IgD-negative memory B cell (primary cell): ENCODE measurements around the gene TRIM46. TPM values are rescaled to one million over a fixed set of nuclear protein-coding genes. Genes with fewer than 3 reads are reported as not detected.

ENCODE experiments used
- H3K27ac Mint-ChIP-seq, 3 donors: one replicate each; pipeline ENCODE4 v1.8.0; 2020 to 2022; ENCODE audit warnings: mild to moderate bottlenecking in 3 of 3, mixed read lengths in 3 of 3, moderate library complexity in 1 of 3
- H3K27me3 Mint-ChIP-seq: one replicate; pipeline ENCODE4 v1.8.0; 2021; ENCODE audit warnings: mixed read lengths
- H3K36me3 Mint-ChIP-seq: one replicate; pipeline ENCODE4 v1.8.0; 2020; ENCODE audit warnings: mild to moderate bottlenecking, mixed read lengths
- H3K4me1 Mint-ChIP-seq, 3 donors: one replicate each; pipeline ENCODE4 v1.8.0; 2020 to 2022; ENCODE audit warnings: mixed read lengths in 3 of 3, mild to moderate bottlenecking in 1 of 3
- H3K4me3 Mint-ChIP-seq, 4 donors: one replicate each; pipeline ENCODE4 v1.8.0; 2020 to 2022; ENCODE audit warnings: mild to moderate bottlenecking in 4 of 4, mixed read lengths in 4 of 4, moderate library complexity in 3 of 4
- H3K9me3 Mint-ChIP-seq, 3 donors: one replicate each; pipeline ENCODE4 v1.8.0; 2020 to 2021; ENCODE audit warnings: mixed read lengths in 3 of 3, mild to moderate bottlenecking in 1 of 3
- polyA plus RNA-seq: library from polyadenylated mRNA; unstranded; fragments of 300-500 nt; fragmentation: Illumina TruSeq; gene quantifications from one replicate; pipeline ENCODE4 v1.2.3, GENCODE V29; 2021

TRIM46 gene
- polyA plus RNA-seq, 1 donor from 2014 or later: 0.14 TPM

DNA sequence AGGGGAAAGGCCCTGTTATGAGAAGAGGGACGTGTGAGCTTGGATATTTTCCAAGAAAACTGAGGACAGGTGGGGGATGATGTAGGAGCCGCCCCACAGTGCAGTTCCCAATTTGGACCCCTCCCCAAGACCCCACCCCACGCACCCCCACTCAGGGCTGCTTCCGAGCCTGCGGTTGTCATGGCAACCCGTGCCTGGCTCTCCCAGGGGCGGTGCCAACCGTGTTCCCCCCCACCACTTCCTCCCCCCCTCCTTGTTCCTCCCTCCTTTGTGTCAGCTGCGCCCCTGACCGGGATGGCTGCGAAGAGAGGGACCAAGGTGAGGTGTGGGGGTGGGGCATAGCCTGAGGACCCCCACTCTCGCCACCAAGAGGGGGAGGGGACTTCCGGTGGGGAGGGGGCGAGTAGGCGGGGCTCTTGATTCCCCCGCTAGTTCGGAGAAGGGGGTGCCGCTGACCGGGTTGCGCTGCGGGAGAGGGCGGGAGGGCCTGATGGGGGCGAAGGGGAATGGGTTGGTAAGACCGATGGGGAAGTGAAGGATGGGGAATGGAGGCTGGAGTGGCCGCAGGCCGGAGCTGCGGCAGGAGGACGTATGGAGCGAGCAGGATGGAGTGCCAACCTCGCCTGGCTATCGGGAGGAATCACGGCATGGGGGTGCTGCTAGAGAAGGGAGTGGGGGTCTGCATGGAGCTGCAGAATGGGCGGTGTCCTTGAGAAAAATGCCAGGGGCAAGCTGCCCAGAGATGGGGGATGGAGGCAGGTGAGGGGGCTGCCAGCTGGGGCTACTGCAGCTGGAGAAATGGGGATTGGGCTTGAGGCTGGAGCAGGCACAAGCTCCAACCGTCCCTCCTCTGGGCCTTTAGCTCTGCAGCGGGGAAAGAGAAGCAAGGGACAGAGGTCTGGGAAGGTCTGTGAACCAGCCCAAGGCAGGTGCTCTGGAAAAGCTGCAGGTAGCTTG, 953 bp downstream of the TRIM46 start:
- Mint-ChIP-seq H3K9me3 (no peaks in the 10 kb centered on the region), H3K4me3 (peak overlapping the region; percentile 94 to 100 (median 98)), H3K27me3 (peaks cover 3% of the 10 kb centered on the region), H3K27ac (peak overlapping the region in 1 of 3 donors; percentile 90), H3K36me3 (no peaks in the 10 kb centered on the region), H3K4me1 (peaks cover 21 to 27% (median 25%) of the 10 kb centered on the region in 3 donors)

DNA sequence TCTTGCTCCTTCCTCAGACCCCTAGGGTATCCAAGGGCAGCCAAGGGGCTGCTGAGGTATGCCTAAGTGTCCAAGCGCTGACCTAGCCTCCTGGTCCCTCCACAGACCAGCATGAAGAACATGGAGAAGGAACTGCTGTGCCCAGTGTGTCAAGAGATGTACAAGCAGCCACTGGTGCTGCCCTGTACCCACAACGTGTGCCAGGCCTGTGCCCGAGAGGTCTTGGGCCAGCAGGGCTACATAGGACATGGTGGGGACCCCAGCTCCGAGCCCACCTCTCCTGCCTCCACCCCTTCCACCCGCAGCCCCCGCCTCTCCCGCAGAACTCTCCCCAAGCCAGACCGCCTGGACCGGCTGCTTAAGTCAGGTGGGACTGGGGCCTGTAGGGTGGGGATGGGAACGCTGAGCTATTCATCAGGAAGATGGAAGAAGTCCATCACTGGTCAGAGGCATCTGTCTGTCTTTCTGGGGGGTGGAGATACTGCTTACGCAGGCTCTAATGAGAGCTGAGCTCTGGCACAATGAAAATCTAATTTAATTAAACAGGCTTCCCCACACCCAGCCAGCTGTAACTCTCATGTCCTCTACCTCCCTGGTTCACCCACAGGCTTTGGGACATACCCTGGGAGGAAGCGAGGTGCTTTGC, 1.8 kb downstream of the TRIM46 start:
- no peaks in the 10 kb centered on the region for H3K36me3 Mint-ChIP-seq
- peaks cover 20 to 26% (median 23%) of the 10 kb centered on the region in 3 donors for H3K4me1 Mint-ChIP-seq

DNA sequence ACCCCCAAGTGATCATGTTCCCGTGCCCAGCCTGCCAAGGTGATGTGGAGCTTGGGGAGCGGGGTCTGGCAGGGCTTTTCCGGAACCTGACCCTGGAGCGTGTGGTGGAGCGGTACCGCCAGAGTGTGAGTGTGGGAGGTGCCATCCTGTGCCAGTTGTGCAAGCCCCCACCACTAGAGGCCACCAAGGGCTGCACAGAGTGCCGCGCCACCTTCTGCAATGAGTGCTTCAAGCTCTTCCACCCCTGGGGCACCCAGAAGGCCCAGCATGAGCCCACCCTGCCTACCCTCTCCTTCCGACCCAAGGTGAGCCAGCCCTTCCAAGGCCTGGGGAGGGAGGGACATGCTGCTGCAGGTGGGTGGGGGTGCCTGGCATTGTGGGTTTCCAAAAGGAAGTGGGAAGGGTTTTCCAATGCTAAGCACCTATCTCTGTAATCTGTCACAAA, 2.3 kb downstream of the TRIM46 start:
- Mint-ChIP-seq H3K27ac (peak overlapping the region in 1 of 3 donors; percentile 80), H3K36me3 (no peaks in the 10 kb centered on the region), H3K27me3 (peaks cover 3% of the 10 kb centered on the region), H3K4me1 (peaks cover 20 to 26% (median 22%) of the 10 kb centered on the region in 3 donors), H3K4me3 (peak overlapping the region in 3 of 4 donors; percentile 43 to 77 (median 74)), H3K9me3 (no peaks in the 10 kb centered on the region)

More for the DNA sequence above, 1.8 kb downstream of the TRIM46 start:
- Mint-ChIP-seq H3K9me3 (no peaks in the 10 kb centered on the region), H3K4me3 (peak overlapping the region in 3 of 4 donors; percentile 12 to 49 (median 43)), H3K27ac (no peak overlapping the region), H3K27me3 (peaks cover 3% of the 10 kb centered on the region)

DNA sequence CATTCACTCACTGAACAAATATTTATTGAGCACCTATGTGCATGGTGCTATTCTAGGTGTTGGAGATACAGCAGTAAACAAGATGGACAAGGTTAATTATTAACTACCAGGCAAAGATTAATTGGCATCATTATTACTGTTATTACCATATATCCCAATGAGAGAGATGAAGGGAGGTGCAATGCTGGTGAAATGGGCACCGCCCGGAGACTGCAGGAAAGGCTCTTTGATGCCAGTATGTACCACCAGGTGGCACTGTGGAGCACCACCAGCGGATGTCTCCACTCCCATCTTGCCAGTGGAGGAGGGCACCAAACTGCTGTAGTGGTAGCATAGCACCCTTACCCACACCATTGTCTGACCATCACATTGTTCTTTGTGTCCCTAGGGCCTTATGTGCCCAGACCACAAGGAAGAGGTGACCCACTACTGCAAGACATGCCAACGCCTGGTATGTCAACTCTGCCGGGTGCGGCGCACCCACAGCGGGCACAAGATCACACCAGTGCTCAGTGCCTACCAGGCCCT, 3.0 kb downstream of the TRIM46 start:
- Mint-ChIP-seq H3K27ac (peak overlapping the region in 1 of 3 donors; percentile 80), H3K4me3 (peak overlapping the region in 3 of 4 donors; percentile 13 to 87 (median 77)), H3K36me3 (no peaks in the 10 kb centered on the region), H3K27me3 (peaks cover 3% of the 10 kb centered on the region), H3K9me3 (no peaks in the 10 kb centered on the region), H3K4me1 (peaks cover 20 to 26% (median 21%) of the 10 kb centered on the region in 3 donors)

DNA sequence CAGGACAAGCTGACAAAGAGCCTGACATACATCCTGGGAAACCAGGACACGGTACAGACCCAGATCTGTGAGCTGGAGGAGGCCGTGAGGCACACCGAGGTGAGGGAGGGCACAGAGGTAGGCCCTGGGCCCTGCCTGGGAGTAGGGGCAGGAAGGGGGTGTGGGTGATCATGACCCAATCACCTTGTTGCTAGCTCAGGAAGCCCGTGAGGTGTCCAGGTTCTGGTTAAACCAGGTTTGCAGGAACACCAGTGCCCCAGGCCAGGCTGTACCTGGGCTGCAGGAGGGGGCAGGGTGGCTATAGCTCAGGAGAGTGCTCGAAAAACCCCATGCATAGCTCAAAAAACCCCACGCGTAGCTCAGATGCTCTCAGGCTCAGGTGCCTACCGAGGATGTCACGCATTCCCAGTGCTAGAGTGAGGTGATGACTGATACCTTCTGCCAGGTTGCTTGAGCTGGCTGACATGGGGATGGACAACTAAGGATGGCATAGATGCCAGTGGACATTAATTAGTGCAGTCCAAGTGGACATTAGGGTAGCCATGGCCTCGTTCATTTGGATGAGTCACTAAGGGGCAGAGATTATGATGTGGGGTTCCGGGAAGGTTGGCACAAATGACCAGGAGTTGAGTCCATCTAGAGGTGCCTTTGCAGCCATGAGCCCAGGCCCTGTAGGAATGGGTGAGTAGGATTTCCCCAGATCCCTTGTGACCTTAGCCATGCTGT, 3.7 kb downstream of the TRIM46 start:
- H3K9me3 Mint-ChIP-seq: no peaks in the 10 kb centered on the region
- peak overlapping the region in 1 of 3 donors; percentile 80 for H3K27ac Mint-ChIP-seq
- peaks cover 3% of the 10 kb centered on the region for H3K27me3 Mint-ChIP-seq
- no peak overlapping the region for H3K4me3 Mint-ChIP-seq
- H3K36me3 Mint-ChIP-seq: no peaks in the 10 kb centered on the region
- H3K4me1 Mint-ChIP-seq: peaks cover 13 to 20% (median 14%) of the 10 kb centered on the region in 3 donors

DNA sequence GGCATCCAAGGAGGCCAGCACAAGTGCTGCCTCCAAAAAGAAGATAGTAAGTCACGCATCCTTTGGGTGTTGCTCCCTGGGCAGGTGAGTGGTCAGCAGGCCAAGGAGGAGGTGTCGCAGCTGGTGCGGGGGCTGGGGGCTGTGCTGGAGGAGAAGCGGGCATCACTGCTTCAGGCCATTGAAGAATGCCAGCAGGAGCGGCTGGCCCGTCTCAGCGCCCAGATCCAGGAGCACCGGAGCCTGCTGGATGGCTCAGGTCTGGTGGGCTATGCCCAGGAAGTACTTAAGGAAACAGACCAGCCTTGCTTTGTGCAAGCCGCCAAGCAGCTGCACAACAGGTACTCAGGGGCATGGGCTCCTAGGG, 4.3 kb downstream of the TRIM46 start:
- Mint-ChIP-seq H3K36me3 (no peaks in the 10 kb centered on the region), H3K27ac (no peak overlapping the region), H3K9me3 (no peaks in the 10 kb centered on the region), H3K4me1 (peaks cover 11 to 19% (median 11%) of the 10 kb centered on the region in 3 donors), H3K27me3 (peaks cover 3% of the 10 kb centered on the region), H3K4me3 (no peak overlapping the region)

DNA sequence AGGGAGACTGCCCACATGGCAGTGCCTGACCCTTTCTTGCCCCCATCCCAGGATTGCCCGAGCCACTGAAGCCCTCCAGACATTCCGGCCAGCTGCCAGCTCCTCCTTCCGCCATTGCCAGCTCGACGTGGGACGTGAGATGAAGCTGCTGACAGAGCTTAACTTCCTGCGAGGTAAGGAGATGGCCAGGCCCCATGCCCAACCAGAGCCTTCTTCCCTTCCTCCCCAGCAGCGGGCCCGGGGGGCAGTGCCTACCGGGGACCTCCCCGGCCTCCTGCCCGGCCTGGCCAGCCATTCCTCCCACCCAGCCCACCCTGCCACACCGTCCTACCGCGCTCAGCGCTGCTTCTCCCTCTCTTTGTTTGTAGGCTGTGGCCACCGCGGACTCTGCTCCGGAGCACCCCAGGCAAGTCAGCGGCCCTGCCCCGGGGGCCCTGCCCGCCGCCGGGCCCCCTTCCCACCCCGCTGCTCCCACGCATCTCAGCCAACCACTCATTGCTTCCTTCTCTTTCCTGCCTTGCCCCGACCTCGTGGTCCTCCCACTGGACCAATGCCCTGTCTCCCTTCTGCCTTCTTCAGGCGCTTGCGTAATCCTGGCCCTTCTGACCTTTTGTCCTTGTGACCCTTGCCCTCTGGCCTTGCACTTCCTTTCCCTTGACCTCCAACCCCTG, 4.9 kb downstream of the TRIM46 start:
- Mint-ChIP-seq H3K9me3 (no peaks in the 10 kb centered on the region), H3K27me3 (no peaks in the 10 kb centered on the region), H3K4me1 (peaks cover 6 to 15% (median 7%) of the 10 kb centered on the region in 3 donors), H3K4me3 (no peak overlapping the region), H3K27ac (no peak overlapping the region), H3K36me3 (no peaks in the 10 kb centered on the region)

DNA sequence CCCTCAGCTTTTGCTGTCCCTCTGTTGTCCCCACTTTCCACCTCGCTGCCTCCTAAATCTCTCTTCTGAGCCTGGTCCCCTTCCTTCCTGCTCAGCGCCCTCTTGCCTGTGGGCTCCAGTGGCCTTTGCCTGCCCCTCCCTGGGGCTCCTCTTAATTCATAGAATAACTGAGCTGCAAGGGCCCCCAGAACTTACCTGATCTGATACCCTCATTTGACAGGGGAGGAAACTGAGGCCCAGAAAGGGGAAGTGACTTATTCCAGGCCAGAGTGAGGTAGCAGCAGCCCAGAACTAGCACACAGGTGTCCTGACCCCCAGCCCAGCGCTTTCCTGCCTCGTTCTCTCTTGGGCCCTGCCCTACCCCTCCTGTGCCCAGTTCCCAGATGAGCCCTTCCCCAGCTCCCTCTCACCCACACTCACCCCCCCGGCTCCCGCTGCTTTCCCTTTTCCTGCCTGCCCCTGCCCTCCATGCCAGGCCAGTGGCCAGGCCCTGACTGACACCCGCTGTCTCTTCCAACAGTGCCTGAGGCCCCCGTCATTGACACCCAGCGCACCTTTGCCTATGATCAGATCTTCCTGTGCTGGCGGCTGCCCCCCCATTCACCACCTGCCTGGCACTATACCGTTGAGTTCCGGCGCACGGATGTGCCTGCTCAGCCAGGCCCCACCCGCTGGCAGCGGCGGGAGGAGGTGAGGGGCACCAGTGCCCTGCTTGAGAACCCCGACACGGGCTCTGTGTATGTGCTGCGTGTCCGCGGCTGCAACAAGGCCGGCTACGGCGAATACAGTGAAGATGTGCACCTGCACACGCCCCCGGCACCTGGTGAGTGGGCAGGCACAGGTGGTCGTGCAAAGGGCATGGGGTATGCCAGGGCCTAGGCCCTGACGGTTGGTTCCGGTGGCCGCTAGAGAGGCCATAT, 5.7 kb downstream of the TRIM46 start:
- no peak overlapping the region for H3K4me3 Mint-ChIP-seq
- H3K9me3 Mint-ChIP-seq: no peaks in the 10 kb centered on the region
- no peak overlapping the region for H3K27ac Mint-ChIP-seq
- peaks cover 6 to 12% (median 8%) of the 10 kb centered on the region in 3 donors for H3K4me1 Mint-ChIP-seq
- no peaks in the 10 kb centered on the region for H3K36me3 Mint-ChIP-seq
- no peaks in the 10 kb centered on the region for H3K27me3 Mint-ChIP-seq

DNA sequence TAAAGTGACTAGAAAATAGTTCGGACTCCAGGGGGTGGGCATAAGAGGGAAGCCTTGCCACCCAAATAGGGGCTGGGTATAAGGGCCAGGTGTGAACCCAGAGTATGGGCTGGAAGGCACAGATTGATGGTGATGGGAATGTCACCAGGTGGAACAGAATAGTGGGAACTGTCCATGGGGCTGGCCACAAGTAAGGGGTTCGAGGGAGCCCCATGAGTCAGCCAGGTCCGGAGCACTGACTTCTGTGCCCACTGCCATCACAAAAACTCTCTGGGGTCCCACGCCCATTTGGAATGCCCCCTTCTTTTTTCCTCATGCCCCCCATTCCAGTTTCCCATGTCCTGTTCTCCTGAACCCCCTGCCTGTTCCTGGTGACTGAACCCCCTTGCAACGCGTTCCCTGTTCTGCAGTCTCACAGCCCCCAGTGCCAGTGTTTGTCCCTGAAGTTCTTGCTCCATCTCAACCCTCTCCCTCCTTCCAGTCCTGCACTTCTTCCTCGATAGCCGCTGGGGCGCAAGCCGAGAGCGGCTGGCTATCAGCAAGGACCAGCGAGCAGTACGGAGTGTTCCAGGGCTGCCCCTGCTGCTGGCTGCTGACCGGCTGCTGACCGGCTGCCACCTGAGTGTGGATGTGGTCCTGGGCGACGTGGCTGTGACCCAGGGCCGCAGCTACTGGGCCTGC, 7.9 kb downstream of the TRIM46 start:
- Mint-ChIP-seq H3K9me3 (no peaks in the 10 kb centered on the region), H3K36me3 (no peaks in the 10 kb centered on the region), H3K4me1 (peaks cover 12 to 16% (median 14%) of the 10 kb centered on the region in 3 donors), H3K4me3 (no peak overlapping the region), H3K27me3 (no peaks in the 10 kb centered on the region), H3K27ac (no peak overlapping the region)

DNA sequence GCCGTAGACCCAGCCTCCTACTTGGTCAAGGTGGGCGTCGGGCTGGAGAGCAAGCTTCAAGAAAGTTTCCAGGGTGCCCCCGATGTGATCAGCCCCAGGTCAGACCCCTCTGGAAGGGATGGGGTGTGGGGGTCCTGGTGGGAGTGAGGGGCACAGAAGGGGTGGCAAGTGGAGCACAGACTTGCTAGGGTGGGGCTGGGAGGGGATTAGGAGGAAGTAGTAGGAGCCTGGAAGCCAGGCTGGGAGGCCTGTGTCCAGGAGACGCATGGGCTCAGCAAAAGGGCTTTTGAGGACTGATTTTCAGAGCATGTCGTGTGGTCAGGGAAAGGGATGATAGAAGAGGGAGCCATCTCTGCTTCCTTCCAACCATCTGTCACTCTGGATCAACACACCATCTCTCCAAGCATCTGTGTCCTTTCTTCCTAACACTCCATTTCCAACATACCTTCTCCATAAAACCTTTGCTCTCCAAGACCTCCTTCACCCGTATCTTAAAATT, 8.5 kb downstream of the TRIM46 start:
- no peaks in the 10 kb centered on the region for H3K27me3 Mint-ChIP-seq
- no peak overlapping the region for H3K4me3 Mint-ChIP-seq
- H3K9me3 Mint-ChIP-seq: no peaks in the 10 kb centered on the region
- H3K27ac Mint-ChIP-seq: no peak overlapping the region
- H3K36me3 Mint-ChIP-seq: no peaks in the 10 kb centered on the region
- H3K4me1 Mint-ChIP-seq: peaks cover 10 to 17% (median 12%) of the 10 kb centered on the region in 3 donors

DNA sequence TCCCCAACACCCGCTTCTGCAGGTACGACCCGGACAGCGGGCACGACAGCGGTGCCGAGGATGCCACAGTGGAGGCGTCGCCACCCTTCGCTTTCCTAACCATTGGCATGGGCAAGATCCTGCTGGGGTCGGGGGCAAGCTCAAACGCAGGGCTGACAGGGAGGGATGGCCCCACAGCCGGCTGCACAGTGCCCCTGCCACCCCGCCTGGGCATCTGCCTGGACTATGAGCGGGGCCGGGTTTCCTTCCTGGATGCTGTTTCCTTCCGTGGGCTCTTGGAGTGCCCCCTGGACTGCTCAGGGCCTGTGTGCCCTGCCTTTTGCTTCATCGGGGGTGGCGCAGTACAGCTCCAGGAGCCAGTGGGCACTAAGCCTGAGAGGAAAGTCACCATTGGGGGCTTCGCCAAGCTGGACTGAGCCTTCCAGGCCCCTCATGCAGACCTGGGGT, 10.1 kb downstream of the TRIM46 start:
- H3K4me1 Mint-ChIP-seq: peaks cover 10 to 17% (median 17%) of the 10 kb centered on the region in 3 donors
- H3K36me3 Mint-ChIP-seq: peaks cover 1% of the 10 kb centered on the region
- H3K27me3 Mint-ChIP-seq: no peaks in the 10 kb centered on the region
- no peak overlapping the region for H3K4me3 Mint-ChIP-seq
- no peak overlapping the region for H3K27ac Mint-ChIP-seq
- no peaks in the 10 kb centered on the region for H3K9me3 Mint-ChIP-seq

DNA sequence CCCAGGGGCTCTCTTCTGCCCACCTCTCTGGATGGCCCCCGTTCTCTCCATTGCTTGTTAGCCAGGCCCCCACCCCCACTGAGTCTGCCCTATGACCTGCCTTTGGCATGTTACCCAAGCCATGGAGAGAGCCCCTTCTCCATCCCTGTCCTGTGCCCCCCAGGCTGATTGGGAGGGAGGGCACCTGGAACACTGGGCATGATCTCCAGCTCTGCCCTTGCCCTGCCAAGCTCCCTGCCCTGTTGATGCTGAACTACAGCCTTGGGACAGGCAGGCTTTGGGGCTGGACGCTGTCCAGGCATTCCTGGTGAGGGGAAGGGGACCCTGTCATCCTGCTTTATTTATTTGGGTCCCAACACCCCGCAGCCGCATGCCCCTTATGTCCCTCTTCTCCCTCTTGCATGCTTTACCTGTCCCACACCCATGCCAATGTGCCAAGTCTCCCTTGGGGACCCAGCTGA, 10.7 kb downstream of the TRIM46 start:
- Mint-ChIP-seq H3K36me3 (peaks cover 1% of the 10 kb centered on the region), H3K4me1 (peaks cover 10 to 17% (median 17%) of the 10 kb centered on the region in 3 donors), H3K27ac (peak overlapping the region; percentile 10 to 95 (median 80)), H3K27me3 (no peaks in the 10 kb centered on the region), H3K9me3 (no peaks in the 10 kb centered on the region), H3K4me3 (no peak overlapping the region)
